ENCODE measurements around the gene ARHGAP24.

DNA sequence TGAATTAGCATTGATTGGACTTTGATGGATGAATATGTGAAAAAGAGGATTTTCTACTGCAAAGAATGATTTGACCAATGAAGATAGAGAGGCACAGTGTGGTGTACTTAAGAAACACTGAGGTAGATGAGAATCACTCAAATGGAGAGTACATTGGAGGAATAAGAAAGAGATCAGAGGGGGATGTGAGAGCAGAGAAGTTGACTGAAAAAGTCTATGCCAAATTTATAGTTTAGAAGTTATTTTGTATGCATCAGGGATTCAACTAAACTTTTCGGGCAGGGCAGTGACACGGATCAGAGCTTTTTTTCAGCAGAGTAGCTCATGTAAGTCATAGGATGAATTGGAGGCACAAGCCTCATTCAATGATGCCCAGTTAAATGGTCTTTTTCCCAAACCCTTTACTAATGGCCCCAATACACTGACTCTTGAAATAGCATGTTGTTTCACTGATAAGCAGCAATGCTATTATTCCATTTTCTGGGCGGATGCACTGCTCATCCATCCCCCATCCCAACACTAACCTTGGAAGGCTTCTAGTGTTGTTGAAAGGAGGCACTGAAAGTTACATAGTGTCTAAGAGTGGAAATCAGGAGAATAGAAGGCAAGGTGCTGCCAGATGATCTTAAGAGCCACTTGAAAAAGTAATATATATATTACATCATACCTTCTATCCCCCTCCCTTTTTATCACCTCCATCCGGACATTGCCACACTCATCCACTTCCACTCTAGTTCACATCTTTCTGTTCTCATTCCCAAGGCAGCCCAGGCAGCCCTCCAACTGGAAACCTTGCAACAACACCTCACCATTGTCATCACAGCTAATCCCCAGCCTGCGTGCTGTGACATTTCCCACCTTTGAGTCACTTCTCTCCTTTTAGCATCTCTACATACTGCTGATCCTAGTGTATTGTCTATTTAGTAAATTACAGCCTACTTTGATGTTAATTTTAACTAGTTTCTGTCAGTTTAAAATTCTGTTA, 46.1 kb downstream of the ARHGAP24 start:
- TF ChIP-seq PCBP1 (IDR thresholded peaks at IDR 0.05; ENCODE audit: borderline replicate concordance, low read depth, low read length): no peak
- no peak for TF ChIP-seq ZFAT (CRISPR knock-in tag; conservative IDR thresholded peaks at IDR 0.05)
- TF ChIP-seq RFX5 (IDR thresholded peaks at IDR 0.05; ENCODE audit: low read depth, low read length): no peak
- TF ChIP-seq, protein P1, sequence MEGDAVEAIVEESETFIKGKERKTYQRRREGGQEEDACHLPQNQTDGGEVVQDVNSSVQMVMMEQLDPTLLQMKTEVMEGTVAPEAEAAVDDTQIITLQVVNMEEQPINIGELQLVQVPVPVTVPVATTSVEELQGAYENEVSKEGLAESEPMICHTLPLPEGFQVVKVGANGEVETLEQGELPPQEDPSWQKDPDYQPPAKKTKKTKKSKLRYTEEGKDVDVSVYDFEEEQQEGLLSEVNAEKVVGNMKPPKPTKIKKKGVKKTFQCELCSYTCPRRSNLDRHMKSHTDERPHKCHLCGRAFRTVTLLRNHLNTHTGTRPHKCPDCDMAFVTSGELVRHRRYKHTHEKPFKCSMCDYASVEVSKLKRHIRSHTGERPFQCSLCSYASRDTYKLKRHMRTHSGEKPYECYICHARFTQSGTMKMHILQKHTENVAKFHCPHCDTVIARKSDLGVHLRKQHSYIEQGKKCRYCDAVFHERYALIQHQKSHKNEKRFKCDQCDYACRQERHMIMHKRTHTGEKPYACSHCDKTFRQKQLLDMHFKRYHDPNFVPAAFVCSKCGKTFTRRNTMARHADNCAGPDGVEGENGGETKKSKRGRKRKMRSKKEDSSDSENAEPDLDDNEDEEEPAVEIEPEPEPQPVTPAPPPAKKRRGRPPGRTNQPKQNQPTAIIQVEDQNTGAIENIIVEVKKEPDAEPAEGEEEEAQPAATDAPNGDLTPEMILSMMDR (CRISPR knock-in tag; IDR thresholded peaks at IDR 0.05): no peak
- no peak for TF ChIP-seq POLR2AphosphoS5 (IDR thresholded peaks at IDR 0.05; ENCODE audit: low read depth, low read length)
- TF ChIP-seq ZNF614 (CRISPR knock-in tag; IDR thresholded peaks at IDR 0.05; ENCODE audit: borderline replicate concordance): no peak
- TF ChIP-seq HNRNPUL1 (IDR thresholded peaks at IDR 0.05; ENCODE audit: low read depth, low read length): no peak
- TF ChIP-seq, protein P2, sequence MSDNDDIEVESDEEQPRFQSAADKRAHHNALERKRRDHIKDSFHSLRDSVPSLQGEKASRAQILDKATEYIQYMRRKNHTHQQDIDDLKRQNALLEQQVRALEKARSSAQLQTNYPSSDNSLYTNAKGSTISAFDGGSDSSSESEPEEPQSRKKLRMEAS (IDR thresholded peaks at IDR 0.05): no peak
- no peak for TF ChIP-seq MZF1 (CRISPR knock-in tag; IDR thresholded peaks at IDR 0.05; ENCODE audit: borderline replicate concordance)
- TF ChIP-seq EZH2 (conservative IDR thresholded peaks at IDR 0.05; ENCODE audit: low read depth, low read length): no peak
- no peak for TF ChIP-seq ZZZ3 (CRISPR knock-in tag; IDR thresholded peaks at IDR 0.05; ENCODE audit: borderline replicate concordance)

Data from HepG2 (cell line).